H9 (cell line): Measurements from ENCODE around the gene TBXAS1. TPM values are rescaled to one million over a fixed set of nuclear protein-coding genes. Genes with fewer than 3 reads are reported as not detected.
A peak's percentile ranks its signal among the peaks of the same experiment; 100 is the strongest.

Experiments
- DNase-seq: peaks from one replicate; pipeline ENCODE4 v3.0.0-alpha.2; 2017
- H2AFZ ChIP-seq: one replicate; pipeline ENCODE4 v1.6.1; 2013; ENCODE audit warnings: mild to moderate bottlenecking, low read length, control low read depth, moderate library complexity
- H2AK5ac ChIP-seq: 2 replicates; pipeline ENCODE4 v1.6.1; 2013; ENCODE audit warnings: low read length, control low read depth, mixed read lengths; ENCODE audit not compliant: insufficient read length
- H2BK120ac ChIP-seq: one replicate; pipeline ENCODE4 v1.6.1; 2013; ENCODE audit warnings: low read depth, mild to moderate bottlenecking, low read length, control low read depth, inconsistent platforms; ENCODE audit not compliant: poor library complexity, severe bottlenecking
- H2BK12ac ChIP-seq: 2 replicates; pipeline ENCODE4 v1.6.1; 2013; ENCODE audit warnings: low read length, control low read depth, mixed read lengths, low read depth; ENCODE audit not compliant: insufficient read length
- H2BK15ac ChIP-seq: 2 replicates; pipeline ENCODE4 v1.6.1; 2013; ENCODE audit warnings: low read depth, low read length, control low read depth
- H2BK20ac ChIP-seq: one replicate; pipeline ENCODE4 v1.6.1; 2013; ENCODE audit warnings: low read depth, mild to moderate bottlenecking, low read length, control low read depth, inconsistent platforms; ENCODE audit not compliant: poor library complexity, severe bottlenecking
- H2BK5ac ChIP-seq: 2 replicates; pipeline ENCODE4 v1.6.1; 2013; ENCODE audit warnings: low read length, control low read depth, mixed read lengths; ENCODE audit not compliant: insufficient read length
- H3K14ac ChIP-seq: 2 replicates; pipeline ENCODE4 v1.6.1; 2013; ENCODE audit warnings: low read length, control low read depth; ENCODE audit not compliant: insufficient read depth
- H3K18ac ChIP-seq: 2 replicates; pipeline ENCODE4 v1.6.1; 2013; ENCODE audit warnings: low read depth, mild to moderate bottlenecking, mixed read lengths, low read length, control low read depth; ENCODE audit not compliant: insufficient read length
- H3K23ac ChIP-seq: 2 replicates; pipeline ENCODE4 v1.6.1; 2013; ENCODE audit warnings: low read length, control low read depth, mixed read lengths, low read depth; ENCODE audit not compliant: insufficient read length
- H3K23me2 ChIP-seq: 2 replicates; pipeline ENCODE4 v1.6.1; 2013; ENCODE audit warnings: low read depth, mild to moderate bottlenecking, mixed read lengths, low read length, control low read depth; ENCODE audit not compliant: insufficient read length, poor library complexity, severe bottlenecking
- H3K27ac ChIP-seq: 2 replicates; pipeline ENCODE4 v1.5.1; 2013; ENCODE audit warnings: low read length, control low read depth, mixed read lengths, low read depth; ENCODE audit not compliant: insufficient read length
- H3K27me3 ChIP-seq: 2 replicates; pipeline ENCODE4 v1.6.1; 2013; ENCODE audit warnings: low read length, control low read depth, inconsistent platforms; ENCODE audit not compliant: insufficient read depth
- H3K4ac ChIP-seq: 2 replicates; pipeline ENCODE4 v1.6.1; 2013; ENCODE audit warnings: low read depth, mild to moderate bottlenecking, control low read depth, inconsistent platforms, low read length, moderate library complexity
- H3K4me1 ChIP-seq: 2 replicates; pipeline ENCODE4 v1.6.1; 2013; ENCODE audit warnings: low read length, control low read depth, inconsistent platforms; ENCODE audit not compliant: insufficient read depth
- H3K4me2 ChIP-seq: 2 replicates; pipeline ENCODE4 v1.6.1; 2013; ENCODE audit warnings: low read length, control low read depth, mixed read lengths; ENCODE audit not compliant: insufficient read length, insufficient read depth
- H3K56ac ChIP-seq: 2 replicates; pipeline ENCODE4 v1.6.1; 2013; ENCODE audit warnings: low read depth, mild to moderate bottlenecking, mixed read lengths, low read length, control low read depth; ENCODE audit not compliant: insufficient read length
- H3K79me1 ChIP-seq: 2 replicates; pipeline ENCODE4 v1.6.1; 2013; ENCODE audit warnings: low read depth, mild to moderate bottlenecking, moderate library complexity, low read length, control low read depth, inconsistent platforms; ENCODE audit not compliant: insufficient read depth, poor library complexity, severe bottlenecking
- H3K79me2 ChIP-seq: 2 replicates; pipeline ENCODE4 v1.6.1; 2013; ENCODE audit warnings: low read length, control low read depth, inconsistent platforms; ENCODE audit not compliant: insufficient read depth
- H3K9ac ChIP-seq: 2 replicates; pipeline ENCODE4 v1.6.1; 2013; ENCODE audit warnings: low read length, control low read depth, mixed read lengths; ENCODE audit not compliant: insufficient read length; ENCODE audit errors: extremely low read depth
- H3K9me3 ChIP-seq: one replicate; pipeline ENCODE4 v1.6.1; 2013; ENCODE audit warnings: low read depth, low read length, inconsistent platforms; ENCODE audit not compliant: control insufficient read depth
- H3T11ph ChIP-seq: one replicate; pipeline ENCODE4 v1.6.1; 2013; ENCODE audit warnings: mild to moderate bottlenecking, low read length, control low read depth, inconsistent platforms
- H4K20me1 ChIP-seq: one replicate; pipeline ENCODE4 v1.6.1; 2013; ENCODE audit not compliant: control insufficient read depth, insufficient read length, insufficient read depth
- H4K5ac ChIP-seq: 2 replicates; pipeline ENCODE4 v1.6.1; 2013; ENCODE audit warnings: low read depth, mild to moderate bottlenecking, mixed read lengths, low read length, control low read depth; ENCODE audit not compliant: insufficient read length
- H4K8ac ChIP-seq: replicated peaks from 2 replicates; pipeline ENCODE4 v1.6.1; 2013; ENCODE audit warnings: low read length, control low read depth, mixed read lengths, low read depth; ENCODE audit not compliant: insufficient read length
- H4K91ac ChIP-seq: 2 replicates; pipeline ENCODE4 v1.6.1; 2013; ENCODE audit warnings: low read depth, mild to moderate bottlenecking, moderate library complexity, mixed read lengths, low read length, control low read depth; ENCODE audit not compliant: insufficient read length
- H3K27ac Mint-ChIP-seq, 3 experiments: 2 replicates in 2 of 3; 3 replicates in 1 of 3; pipeline ENCODE4 v1.8.0; 2020 to 2021; ENCODE audit warnings: mixed read lengths in 3 of 3, mild to moderate bottlenecking in 1 of 3, moderate library complexity in 1 of 3
- H3K27me3 Mint-ChIP-seq: 2 replicates; pipeline ENCODE4 v1.8.0; 2021; ENCODE audit warnings: low read depth, mild to moderate bottlenecking, moderate library complexity, mixed read lengths
- H3K36me3 Mint-ChIP-seq, 3 experiments: 2 replicates in 2 of 3; 3 replicates in 1 of 3; pipeline ENCODE4 v1.8.0; 2020 to 2021; ENCODE audit warnings: low read depth in 3 of 3, mixed read lengths in 3 of 3; ENCODE audit not compliant: insufficient read depth in 1 of 3
- H3K4me1 Mint-ChIP-seq, 2 experiments: 2 replicates each; pipeline ENCODE4 v1.8.0; 2020; ENCODE audit warnings: mixed read lengths in 2 of 2
- H3K4me3 Mint-ChIP-seq, 2 experiments: 2 replicates in 1 of 2; 3 replicates in 1 of 2; pipeline ENCODE4 v1.8.0; 2020 to 2021; ENCODE audit warnings: mild to moderate bottlenecking in 2 of 2, mixed read lengths in 2 of 2, moderate library complexity in 1 of 2
- H3K9me3 Mint-ChIP-seq, 2 experiments: 2 replicates in 1 of 2; 3 replicates in 1 of 2; pipeline ENCODE4 v1.8.0; 2020; ENCODE audit warnings: mild to moderate bottlenecking in 2 of 2, mixed read lengths in 2 of 2, moderate library complexity in 1 of 2
- total RNA-seq: library from RNA; stranded (reverse); gene quantifications from 2 replicates; pipeline ENCODE4 v1.2.1, GENCODE V29; 2021
- TF ChIP-seq, protein P1 (sequence below): fragments of 200-600 bp; sonication (generic); conservative IDR thresholded peaks from 3 replicates; pipeline ENCODE4 v1.8.0; 2021; ENCODE audit warnings: antibody characterized with exemption, mild to moderate bottlenecking

Gene TBXAS1
- total RNA-seq, 1 experiment from 2014 or later, result 0.39 TPM

GRCh38 chr7:139827042-139827441 is 2.0 kb upstream of the TBXAS1 start:
- no peak overlapping the region for H4K8ac ChIP-seq
- no peaks in the 10 kb centered on the region for H3K79me2 ChIP-seq
- H2BK12ac ChIP-seq, result no peak overlapping the region
- H2BK120ac ChIP-seq, result no peak overlapping the region
- no peak overlapping the region for H4K91ac ChIP-seq
- no peak overlapping the region for H3K9ac ChIP-seq
- no peak overlapping the region for H3K56ac ChIP-seq
- peaks cover 7% of the 10 kb centered on the region in 2 experiments for H3K4me1 Mint-ChIP-seq
- no peak overlapping the region for H3K4ac ChIP-seq
- peaks cover 7% of the 10 kb centered on the region for H3K27me3 Mint-ChIP-seq
- no peak overlapping the region for H4K5ac ChIP-seq
- H3K36me3 Mint-ChIP-seq, result no peaks in the 10 kb centered on the region; a peak in 1 of 7 replicates
- no peak overlapping the region for H3K27ac ChIP-seq
- no peak overlapping the region for H3K14ac ChIP-seq
- no peaks in the 10 kb centered on the region for H3K23me2 ChIP-seq
- H3K27ac Mint-ChIP-seq, result no peak overlapping the region
- no peak overlapping the region for H3K18ac ChIP-seq
- H2BK20ac ChIP-seq, result no peak overlapping the region
- H2AK5ac ChIP-seq, result no peak overlapping the region
- H4K20me1 ChIP-seq, result no peaks in the 10 kb centered on the region
- H2BK15ac ChIP-seq, result no peak overlapping the region
- H3T11ph ChIP-seq, result no peak overlapping the region
- no peaks in the 10 kb centered on the region for H3K27me3 ChIP-seq
- no peaks in the 10 kb centered on the region for H3K9me3 ChIP-seq
- no peak for DNase-seq
- no peaks in the 10 kb centered on the region; a peak in 1 of 5 replicates for H3K9me3 Mint-ChIP-seq
- H3K79me1 ChIP-seq, result no peaks in the 10 kb centered on the region
- no peak overlapping the region for H3K4me2 ChIP-seq
- TF ChIP-seq, protein P1, sequence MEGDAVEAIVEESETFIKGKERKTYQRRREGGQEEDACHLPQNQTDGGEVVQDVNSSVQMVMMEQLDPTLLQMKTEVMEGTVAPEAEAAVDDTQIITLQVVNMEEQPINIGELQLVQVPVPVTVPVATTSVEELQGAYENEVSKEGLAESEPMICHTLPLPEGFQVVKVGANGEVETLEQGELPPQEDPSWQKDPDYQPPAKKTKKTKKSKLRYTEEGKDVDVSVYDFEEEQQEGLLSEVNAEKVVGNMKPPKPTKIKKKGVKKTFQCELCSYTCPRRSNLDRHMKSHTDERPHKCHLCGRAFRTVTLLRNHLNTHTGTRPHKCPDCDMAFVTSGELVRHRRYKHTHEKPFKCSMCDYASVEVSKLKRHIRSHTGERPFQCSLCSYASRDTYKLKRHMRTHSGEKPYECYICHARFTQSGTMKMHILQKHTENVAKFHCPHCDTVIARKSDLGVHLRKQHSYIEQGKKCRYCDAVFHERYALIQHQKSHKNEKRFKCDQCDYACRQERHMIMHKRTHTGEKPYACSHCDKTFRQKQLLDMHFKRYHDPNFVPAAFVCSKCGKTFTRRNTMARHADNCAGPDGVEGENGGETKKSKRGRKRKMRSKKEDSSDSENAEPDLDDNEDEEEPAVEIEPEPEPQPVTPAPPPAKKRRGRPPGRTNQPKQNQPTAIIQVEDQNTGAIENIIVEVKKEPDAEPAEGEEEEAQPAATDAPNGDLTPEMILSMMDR, result peak; percentile 44; the same call in 2 of the 3 replicates
- no peak overlapping the region for H2AFZ ChIP-seq
- H3K4me3 Mint-ChIP-seq, result no peak overlapping the region
- H2BK5ac ChIP-seq, result no peak overlapping the region
- H3K23ac ChIP-seq, result no peak overlapping the region
- H3K4me1 ChIP-seq, result no peaks in the 10 kb centered on the region
